Measurements from ENCODE around the gene NOC3L.

The NOC3L gene

DNA sequence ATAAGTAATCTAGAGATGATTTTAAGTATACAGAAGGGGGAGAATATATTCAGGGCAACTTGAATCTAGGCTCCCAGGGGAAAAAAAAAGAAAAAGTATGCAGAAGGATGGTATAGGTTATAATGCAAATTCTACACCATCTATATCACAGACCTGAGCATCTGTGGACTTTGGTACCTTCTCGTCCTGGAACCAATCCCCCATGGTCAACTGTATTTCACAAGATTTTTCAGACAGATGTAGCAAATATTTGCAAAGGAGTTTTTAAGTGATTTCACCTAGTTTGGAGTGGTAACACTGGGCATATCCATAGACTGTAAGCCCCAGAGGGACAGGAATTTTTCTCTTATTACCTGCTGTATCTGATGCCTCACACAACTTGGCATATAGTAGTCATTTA is 58.8 kb downstream of the NOC3L start:
- DNase-seq (ENCODE audit: low read depth in 2 of 2): no peak

DNA sequence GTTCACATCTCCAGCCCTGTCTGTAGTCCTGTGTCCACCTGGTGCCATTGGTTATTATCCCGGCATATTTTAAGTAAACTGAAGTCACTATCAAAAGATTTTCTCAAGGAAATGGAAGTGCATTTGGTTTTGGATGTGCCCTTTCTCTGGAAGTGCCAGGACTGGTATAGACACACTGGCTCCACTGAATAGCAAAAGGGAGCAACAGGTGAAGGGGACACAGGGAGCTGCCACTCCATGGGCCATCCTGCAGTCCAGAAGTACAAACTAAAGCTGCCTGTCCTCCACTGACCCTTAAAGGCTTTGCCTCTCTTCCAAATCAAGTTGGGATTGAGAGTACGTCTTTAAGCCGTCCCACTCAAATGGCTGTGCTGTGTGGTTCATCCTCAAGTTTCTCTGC is 62.7 kb downstream of the NOC3L start:
- no peak for DNase-seq (ENCODE audit: low read depth in 2 of 2)

DNA sequence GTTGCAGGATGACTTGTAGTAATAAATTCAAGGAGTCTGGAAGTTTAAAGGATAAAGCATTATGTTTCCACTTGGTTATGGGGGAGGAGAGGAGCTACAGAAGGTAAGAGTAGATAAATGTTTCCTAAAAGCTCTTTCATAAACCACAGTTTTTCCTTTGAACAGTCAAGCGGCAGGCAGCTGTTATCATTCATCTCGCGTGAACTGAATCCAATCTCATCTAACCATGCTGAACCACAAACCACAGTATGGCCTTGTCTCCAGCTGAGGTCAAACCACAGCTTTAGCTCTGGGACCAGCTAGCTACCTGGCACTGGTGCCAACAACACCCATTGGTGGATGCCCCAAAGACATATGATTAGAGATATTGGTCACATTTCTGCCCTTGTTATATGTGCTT is 63.3 kb downstream of the NOC3L start:
- DNase-seq (ENCODE audit: low read depth in 2 of 2): no peak

DNA sequence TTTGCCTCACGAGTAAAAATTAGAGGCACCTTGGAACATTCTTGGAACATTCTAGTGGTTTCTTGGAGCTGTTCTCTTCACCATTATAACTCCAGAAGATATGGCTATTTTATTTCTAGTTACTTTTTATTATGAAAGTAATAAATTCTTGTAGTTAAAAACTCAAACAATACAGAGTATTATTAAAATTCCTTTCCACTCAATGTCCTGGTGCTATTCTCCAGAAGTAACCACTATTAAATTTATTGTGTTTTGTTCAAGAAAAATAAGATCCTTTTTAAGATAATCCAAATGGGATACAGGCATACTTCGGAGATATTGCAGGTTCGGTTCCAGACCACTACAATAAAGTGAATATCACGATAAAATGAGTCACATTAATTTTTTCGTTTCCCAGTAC is 68.6 kb downstream of the NOC3L start:
- no peak for DNase-seq (ENCODE audit: low read depth in 2 of 2)

DNA sequence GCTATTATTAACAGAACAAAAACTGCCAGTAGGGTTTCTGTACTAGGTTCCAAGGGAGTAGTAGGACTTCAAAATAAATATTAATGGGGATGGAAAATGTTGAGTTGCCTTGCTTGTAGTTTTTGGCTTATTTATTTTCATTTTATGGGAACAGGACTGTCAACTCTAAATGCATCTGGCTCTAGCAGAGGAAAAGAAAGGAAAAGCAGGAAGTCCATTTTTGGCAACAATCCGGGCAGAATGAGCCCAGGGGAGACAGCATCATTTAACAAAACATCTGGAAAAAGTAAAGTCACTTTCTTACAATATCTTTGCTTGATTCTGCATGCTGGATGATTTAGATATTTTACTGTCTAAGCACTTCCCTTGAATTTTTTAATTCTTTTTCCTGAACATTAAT is 69.4 kb downstream of the NOC3L start:
- no peak for DNase-seq (ENCODE audit: low read depth in 2 of 2)

DNA sequence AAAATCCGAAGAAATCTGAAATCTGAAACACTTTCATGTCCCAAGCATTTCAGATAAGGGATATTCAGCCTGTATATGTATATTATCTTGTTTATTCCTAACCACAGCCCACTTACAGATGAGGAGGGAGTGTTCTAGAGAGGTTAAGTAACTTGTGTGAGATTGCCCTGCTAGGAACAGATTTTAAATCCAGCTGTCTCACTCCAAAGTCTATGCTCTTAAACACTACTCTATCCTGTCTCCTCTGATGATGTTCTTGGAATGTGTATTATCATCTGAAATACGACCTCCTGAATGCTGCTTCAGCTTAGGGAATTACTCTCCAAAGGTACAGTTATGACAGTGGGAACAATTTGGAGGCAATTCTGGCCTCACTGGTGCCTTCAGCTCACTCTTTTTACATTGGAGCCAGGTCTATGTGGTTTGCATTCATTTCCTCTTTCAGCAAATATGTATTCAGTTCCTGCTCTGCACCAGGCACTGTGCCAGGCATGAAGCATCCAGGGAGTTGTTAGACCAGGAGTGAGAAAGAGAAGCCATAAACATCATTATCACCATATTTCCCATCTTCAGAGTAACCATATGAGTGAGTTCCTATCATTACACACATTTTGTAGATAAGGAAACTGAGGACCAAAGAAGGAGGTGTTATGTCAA is 70.2 kb downstream of the NOC3L start:
- DNase-seq (ENCODE audit: low read depth in 2 of 2): peak; percentile 66 to 70

DNA sequence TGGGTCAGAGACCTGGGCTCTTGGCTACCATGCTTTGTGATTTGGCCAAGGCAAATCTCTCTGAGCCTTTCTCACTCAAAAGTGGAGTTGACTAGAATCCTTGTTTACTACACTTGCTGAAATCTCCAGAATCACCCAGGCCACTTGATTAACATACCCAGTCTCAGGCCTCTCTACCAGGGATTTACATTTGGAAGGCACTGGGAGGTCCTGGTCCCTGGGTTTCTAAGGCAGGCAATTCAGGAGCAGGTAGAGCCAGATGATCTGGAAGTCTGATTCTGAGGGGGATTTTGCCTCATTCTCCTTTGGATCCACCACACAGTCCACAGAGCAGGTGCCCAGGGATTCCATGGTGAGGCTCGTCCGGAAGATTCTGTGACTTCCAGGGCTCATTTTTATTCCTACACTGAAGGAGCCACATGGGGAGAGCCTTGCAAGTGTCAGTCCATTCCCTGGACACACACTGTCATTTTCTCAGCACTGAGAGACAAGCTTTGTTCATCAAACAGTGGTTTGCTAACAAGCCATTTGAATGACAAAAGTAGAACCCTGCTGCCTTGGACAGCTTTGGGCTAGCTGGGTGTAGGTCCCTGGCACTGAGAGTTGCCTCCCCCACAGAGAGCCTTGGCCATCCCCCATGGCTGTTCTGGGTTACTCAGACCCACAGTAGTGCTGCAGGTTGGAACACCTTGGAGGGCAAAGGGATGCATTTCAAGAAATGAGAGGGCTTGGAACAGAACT is 74.2 kb downstream of the NOC3L start:
- DNase-seq (ENCODE audit: low read depth in 2 of 2): no peak

DNA sequence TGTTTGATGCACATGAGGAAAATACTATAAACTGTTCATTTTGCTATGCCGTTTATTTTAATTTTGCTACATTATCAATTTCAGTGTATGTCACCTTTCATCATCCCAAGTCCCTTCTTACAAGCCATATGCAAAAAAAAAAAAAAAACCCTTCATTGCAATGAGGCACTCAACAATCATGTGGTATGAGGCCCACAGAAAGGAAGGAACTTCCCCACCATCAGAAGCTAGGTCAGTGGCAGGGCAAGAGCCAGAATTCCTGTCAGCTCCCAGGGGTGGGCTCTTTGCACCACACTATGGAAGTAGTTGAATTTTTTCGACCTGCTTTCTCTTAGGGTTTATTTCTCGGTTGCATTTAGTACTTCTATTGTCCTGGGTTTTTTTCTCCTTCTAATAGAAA is 75.4 kb downstream of the NOC3L start:
- no peak for DNase-seq (ENCODE audit: low read depth in 2 of 2)

DNA sequence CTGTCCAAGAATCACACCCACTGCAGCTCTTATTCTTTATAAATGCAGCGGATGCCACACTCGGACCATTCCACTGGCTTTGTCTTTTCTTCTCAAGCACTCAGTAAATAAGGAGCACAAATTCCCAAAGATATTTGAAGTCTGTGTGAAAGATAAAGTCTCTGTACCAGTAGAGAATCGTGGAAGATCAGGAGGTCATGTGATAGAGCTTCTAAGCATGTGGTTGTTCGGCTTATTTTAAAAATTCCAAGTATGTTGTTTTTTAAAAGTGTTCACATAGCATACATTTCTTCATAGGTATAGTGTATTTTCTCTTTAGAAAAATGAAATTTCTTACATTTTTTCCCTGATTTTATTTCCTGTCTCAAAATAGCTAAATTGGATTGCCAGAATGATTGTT is 75.8 kb downstream of the NOC3L start:
- peak in 1 of 2 experiments; percentile 19 for DNase-seq (ENCODE audit: low read depth in 2 of 2)

DNA sequence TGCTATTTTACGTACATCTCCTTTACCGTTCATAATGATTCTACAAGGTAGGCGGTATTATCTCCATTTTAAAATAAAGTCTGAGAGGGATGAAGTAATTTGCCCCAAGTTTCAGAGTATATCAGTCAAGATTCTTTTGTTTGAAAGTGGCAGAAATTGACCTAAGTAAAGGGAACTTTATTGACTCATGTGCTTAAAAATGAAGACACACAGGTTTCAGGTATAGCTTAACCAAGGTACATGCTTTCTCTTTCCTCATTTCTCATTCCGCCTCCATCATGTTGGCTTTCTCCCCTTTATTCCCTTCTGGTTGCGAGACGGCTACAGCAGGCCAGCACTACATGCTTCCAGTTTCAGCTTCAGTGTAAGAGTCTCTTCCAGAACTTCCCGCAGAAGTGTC is 77.5 kb downstream of the NOC3L start:
- no peak for DNase-seq (ENCODE audit: low read depth in 2 of 2)
